ENCODE results near the gene ERVW-1.

Gene ERVW-1

GRCh38 chr7:92423710-92424131 lies 54.0 kb downstream of the ERVW-1 start:
- DNase-seq = no peak

GRCh38 chr7:92422926-92423325 lies 54.8 kb downstream of the ERVW-1 start:
- DNase-seq = no peak

GRCh38 chr7:92421676-92422435 lies 55.9 kb downstream of the ERVW-1 start:
- DNase-seq = no peak
